Ishikawa (cell line): ENCODE data around the gene HPF1.

Experiments
- CEBPB ChIP-seq: IDR thresholded peaks from 2 replicates; pipeline ENCODE4 v1.6.1; 2012
- MAX ChIP-seq: IDR thresholded peaks from 2 replicates; pipeline ENCODE4 v1.6.1; 2012
- TEAD4 ChIP-seq: IDR thresholded peaks from 2 replicates; pipeline ENCODE4 v1.6.1; 2012
- USF1 ChIP-seq: IDR thresholded peaks from 2 replicates; pipeline ENCODE4 v1.6.1; 2012
- YY1 ChIP-seq: IDR thresholded peaks from 2 replicates; pipeline ENCODE4 v1.6.1; 2012; ENCODE audit warnings: low read depth

- TF ChIP-seq CEBPB (no peak), USF1 (no peak), YY1 (no peak), MAX (no peak), TEAD4 (no peak)
Observed at GRCh38 chr4:169727616-169728015, 30.1 kb downstream of the HPF1 start.
